Pancreas (tissue), 10 donors: Measurements from ENCODE around the gene CAMK2G. TPM values are rescaled to one million over a fixed set of nuclear protein-coding genes. Genes with fewer than 3 reads are reported as not detected.

Experiments used
- ATAC-seq, 4 donors: fragments of 200-7000 bp; cut with Tn5 transposase; one replicate each; pipeline versions ENCODE4 v1.8.0 to v1.9.1; 2020; ENCODE audit warnings: mild to moderate bottlenecking in 4 of 4, moderate library complexity in 4 of 4
- DNase-seq, 6 donors: peaks; one replicate each; pipeline ENCODE4 v3.0.0-alpha.2; 2020
- FAIRE-seq: peaks from 2 replicates; lab custom pipeline; 2012; peaks lifted over from hg19 to GRCh38; lab: Jason Lieb, UNC
- H3K27ac ChIP-seq, 4 donors: fragments of 200-600 bp; sonication (generic); 1 replicate in 3 of 4; 2 replicates in 1 of 4; pipeline versions ENCODE4 v1.5.0 to v1.8.0; 2020
- H3K27me3 ChIP-seq, 4 donors: fragments of 200-600 bp; one replicate each; pipeline ENCODE4 v1.8.0; 2021
- H3K36me3 ChIP-seq, 3 donors: fragments of 200-600 bp; sonication (generic) in 1 of 3; one replicate each; pipeline versions ENCODE4 v1.5.0 to v1.8.0; 2020 to 2021
- H3K4me1 ChIP-seq, 3 donors: fragments of 200-600 bp; one replicate each; pipeline ENCODE4 v1.8.0; 2021
- H3K4me3 ChIP-seq, 4 donors: fragments of 200-600 bp; sonication (generic) in 2 of 4; one replicate each; pipeline versions ENCODE4 v1.5.0 to v1.8.0; 2020 to 2021
- H3K9me3 ChIP-seq, 4 donors: fragments of 200-600 bp; one replicate each; pipeline ENCODE4 v1.8.0; 2021
- WGBS, 2 donors: extraction: QIAGEN DNeasy Blood & Tissue Kit; methylation state at CpG; one replicate each; pipeline ENCODE4 v1.1.7; 2013; 5-methylcytosine and 5-hydroxymethylcytosine counted together
- intact Hi-C, 3 donors: fragments of 100-400 bp; cut with DNase I; formaldehyde crosslinking; loops; one replicate each; pipeline versions ENCODE4 v1.11.1 to v1.14.2; 2022
- polyA plus RNA-seq, 2 donors: library from polyadenylated mRNA; stranded (reverse); fragments of 200-250 nt; gene quantifications; one replicate each; pipeline ENCODE4 v1.2.3, GENCODE V29; 2013
- total RNA-seq, 6 donors: library from RNA; stranded (reverse); fragmentation: NEBNext Ultra II Directional in 4 of 6; extraction: Animal tissue kit (Norgen Biotek cat#: 25700) in 4 of 6; gene quantifications; one replicate each; pipeline versions ENCODE4 v1.2.1 to v1.2.4, GENCODE V29; 2021 to 2023
- TF ChIP-seq, protein P1 (sequence below), 4 donors: fragments of 200-600 bp; sonication (generic) in 3 of 4; IDR thresholded peaks; one replicate each; pipeline versions ENCODE4 v1.5.0 to v1.8.0; 2021; ENCODE audit warnings: antibody characterized with exemption in 4 of 4
- donor health status: healthy with polysubstance abuse.
- donor health status: DM: no; HTN: no; CAD: no; lungs with moderate emphysema.
- donor health status: DM: no; HTN: no; CAD: no.
- donor health status: control.
- donor health status: control.
- donor health status: Bipolar disorder and iron deficiency.
- donor health status: DM: yes; HTN: yes; CAD: no.
- donor health status: DM: no; HTN: no; CAD: no.
- donor health status: DM: no; HTN: no; CAD: no.
- donor health status: DM: yes; HTN: yes; CAD: no.

Gene CAMK2G
- total and polyA plus RNA-seq, 8 donors: 5.3 to 18.4 (median 8.3) TPM

GRCh38 chr10:73853196-73853595 lies 21.2 kb downstream of the CAMK2G start:
- 91 to 93% methylated on average over 10 of the region's 10 CpGs for WGBS, 2 donors
- Histone ChIP-seq H3K4me3 (no peak overlapping the region), H3K9me3 (no peaks in the 10 kb centered on the region), H3K27me3 (no peaks in the 10 kb centered on the region), H3K4me1 (no peaks in the 10 kb centered on the region), H3K27ac (no peak overlapping the region), H3K36me3 (peaks cover 0 to 7% (median 0%) of the 10 kb centered on the region in 3 donors)
- no peak for DNase-seq
- ATAC-seq: no peak
- intact Hi-C loops: no loop called here
- FAIRE-seq: no peak
- TF ChIP-seq, protein P1, sequence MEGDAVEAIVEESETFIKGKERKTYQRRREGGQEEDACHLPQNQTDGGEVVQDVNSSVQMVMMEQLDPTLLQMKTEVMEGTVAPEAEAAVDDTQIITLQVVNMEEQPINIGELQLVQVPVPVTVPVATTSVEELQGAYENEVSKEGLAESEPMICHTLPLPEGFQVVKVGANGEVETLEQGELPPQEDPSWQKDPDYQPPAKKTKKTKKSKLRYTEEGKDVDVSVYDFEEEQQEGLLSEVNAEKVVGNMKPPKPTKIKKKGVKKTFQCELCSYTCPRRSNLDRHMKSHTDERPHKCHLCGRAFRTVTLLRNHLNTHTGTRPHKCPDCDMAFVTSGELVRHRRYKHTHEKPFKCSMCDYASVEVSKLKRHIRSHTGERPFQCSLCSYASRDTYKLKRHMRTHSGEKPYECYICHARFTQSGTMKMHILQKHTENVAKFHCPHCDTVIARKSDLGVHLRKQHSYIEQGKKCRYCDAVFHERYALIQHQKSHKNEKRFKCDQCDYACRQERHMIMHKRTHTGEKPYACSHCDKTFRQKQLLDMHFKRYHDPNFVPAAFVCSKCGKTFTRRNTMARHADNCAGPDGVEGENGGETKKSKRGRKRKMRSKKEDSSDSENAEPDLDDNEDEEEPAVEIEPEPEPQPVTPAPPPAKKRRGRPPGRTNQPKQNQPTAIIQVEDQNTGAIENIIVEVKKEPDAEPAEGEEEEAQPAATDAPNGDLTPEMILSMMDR (IDR thresholded peaks at IDR 0.05): no peak

DNA sequence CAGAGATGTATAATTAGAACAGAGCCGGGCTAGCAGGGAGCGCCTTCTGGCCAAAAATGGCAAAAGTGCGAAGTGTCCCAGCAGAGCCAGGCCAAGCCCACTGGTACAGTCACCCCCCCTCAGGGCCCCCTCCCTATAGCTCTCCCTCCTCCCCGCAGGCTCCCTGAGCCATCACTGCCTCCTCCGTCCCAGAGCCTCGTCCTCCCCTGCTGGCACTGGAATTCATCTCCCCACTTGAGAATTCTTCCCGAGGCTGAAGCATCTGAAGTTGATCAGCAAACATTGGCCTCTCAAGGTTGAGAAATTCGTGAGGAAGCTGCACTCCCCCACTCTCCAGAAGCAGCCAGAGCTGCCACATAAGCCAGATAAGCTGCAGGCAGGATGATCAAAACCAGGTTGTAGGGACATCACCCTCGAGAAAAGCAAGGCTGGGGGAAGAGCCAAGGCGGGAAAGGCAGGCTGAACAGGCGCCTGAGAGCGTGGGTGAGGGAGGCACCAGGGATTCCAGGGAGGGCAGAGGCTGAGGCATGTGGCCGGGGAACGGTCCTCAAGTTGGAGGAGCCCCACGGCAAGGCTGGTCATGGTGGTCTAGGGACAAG lies 23.4 kb downstream of the CAMK2G start:
- Histone ChIP-seq H3K27me3 (no peaks in the 10 kb centered on the region), H3K9me3 (no peaks in the 10 kb centered on the region), H3K27ac (no peak overlapping the region), H3K36me3 (peaks cover 0 to 7% (median 0%) of the 10 kb centered on the region in 3 donors), H3K4me3 (no peak overlapping the region), H3K4me1 (no peaks in the 10 kb centered on the region)
- intact Hi-C loops: no loop called here
- WGBS, 2 donors: 61 to 68% methylated on average over 15 of the region's 15 CpGs
- FAIRE-seq: no peak
- DNase-seq: no peak
- peak in 1 of 4 donors; percentile 17 for ATAC-seq
- TF ChIP-seq, protein P1 (IDR thresholded peaks at IDR 0.05): no peak

DNA sequence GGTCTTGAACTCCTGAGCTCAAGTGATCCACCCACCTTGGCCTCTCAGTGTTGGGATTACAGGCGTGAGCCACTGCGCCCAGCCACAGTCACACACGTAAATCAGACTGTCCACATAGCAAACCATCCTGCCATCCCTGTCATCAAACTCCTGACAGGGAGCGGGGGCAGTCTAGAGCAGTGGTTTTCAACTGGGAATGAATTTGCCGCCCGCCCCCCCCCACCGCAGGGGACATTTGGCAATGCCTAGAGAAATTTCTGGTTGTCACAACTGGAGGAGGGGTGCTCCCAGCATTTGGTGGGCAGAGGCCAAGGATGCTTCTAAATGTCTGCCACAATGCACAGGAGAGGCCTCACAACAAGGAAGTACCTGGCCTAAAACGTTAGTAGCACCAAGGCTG lies 24.1 kb downstream of the CAMK2G start:
- 85 to 89% methylated on average over 8 of the region's 8 CpGs for WGBS, 2 donors
- H3K27me3 ChIP-seq: no peaks in the 10 kb centered on the region
- no peak overlapping the region for H3K4me3 ChIP-seq
- no peak for FAIRE-seq
- no peaks in the 10 kb centered on the region for H3K9me3 ChIP-seq
- no peak overlapping the region for H3K27ac ChIP-seq
- TF ChIP-seq, protein P1 (IDR thresholded peaks at IDR 0.05): no peak
- H3K4me1 ChIP-seq: no peaks in the 10 kb centered on the region
- H3K36me3 ChIP-seq: peaks cover 0 to 7% (median 0%) of the 10 kb centered on the region in 3 donors
- ATAC-seq: no peak
- intact Hi-C loops: no loop called here
- no peak for DNase-seq

DNA sequence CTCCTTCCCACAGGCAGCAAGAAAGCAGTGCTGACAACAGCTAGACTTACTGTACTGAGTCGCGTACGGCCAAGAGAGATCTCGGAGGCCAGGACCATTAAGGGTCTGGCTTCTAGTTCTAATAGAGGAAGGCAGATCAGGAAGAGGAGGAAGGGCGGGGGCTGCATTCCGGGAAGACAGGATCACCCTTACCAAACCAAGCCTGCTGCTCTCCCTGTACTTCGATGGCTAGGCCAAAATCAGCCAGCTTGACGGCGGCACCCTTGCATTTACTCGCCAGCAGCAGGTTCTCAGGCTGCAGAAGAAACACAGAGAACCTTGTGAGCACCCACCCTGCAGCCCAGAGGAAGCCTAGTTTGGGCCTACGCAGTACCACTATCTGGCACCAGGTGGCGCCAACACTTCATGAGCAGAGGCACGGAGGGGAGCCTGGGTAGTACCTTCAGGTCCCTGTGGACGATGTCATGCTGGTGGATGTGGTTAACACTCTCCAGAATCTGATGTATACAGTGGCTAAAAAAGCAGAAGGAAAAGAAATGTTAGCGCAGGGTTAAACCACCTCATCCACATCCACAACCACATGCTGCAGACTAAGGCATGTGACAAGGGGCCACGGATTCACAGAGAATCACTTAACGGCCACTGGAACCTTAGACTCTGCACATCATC lies 25.4 kb downstream of the CAMK2G start:
- peaks cover 0 to 7% (median 0%) of the 10 kb centered on the region in 3 donors for H3K36me3 ChIP-seq
- no peaks in the 10 kb centered on the region for H3K9me3 ChIP-seq
- TF ChIP-seq, protein P1 (IDR thresholded peaks at IDR 0.05): peak; percentile 97 to 99 (median 98)
- intact Hi-C loops: loop anchor here in 1 of 3 donors (5.0 kb wide), 1 partner anchor 33 kb away; no protein-coding TSS in a partner anchor
- H3K4me3 ChIP-seq: no peak overlapping the region
- ATAC-seq: peak; percentile 90 to 98 (median 96)
- peak; percentile 65 to 96 (median 83) for DNase-seq
- H3K4me1 ChIP-seq: no peaks in the 10 kb centered on the region
- no peaks in the 10 kb centered on the region for H3K27me3 ChIP-seq
- WGBS, 2 donors: 34 to 35% methylated on average over 17 of the region's 17 CpGs
- no peak overlapping the region for H3K27ac ChIP-seq
- no peak for FAIRE-seq

- WGBS, 2 donors: 86 to 92% methylated on average over 7 of the region's 7 CpGs
- Histone ChIP-seq H3K27ac (no peak overlapping the region), H3K9me3 (no peaks in the 10 kb centered on the region), H3K27me3 (no peaks in the 10 kb centered on the region), H3K36me3 (peaks cover 0 to 10% (median 0%) of the 10 kb centered on the region in 3 donors), H3K4me1 (no peaks in the 10 kb centered on the region), H3K4me3 (no peak overlapping the region)
- intact Hi-C loops: loop anchor here in 1 of 3 donors (5.0 kb wide), 1 partner anchor 35 kb away; no protein-coding TSS in a partner anchor
- DNase-seq (no peak), FAIRE-seq (no peak), ATAC-seq (no peak)
- TF ChIP-seq, protein P1 (IDR thresholded peaks at IDR 0.05): no peak
Observed at GRCh38 chr10:73847031-73847430, 27.3 kb downstream of the CAMK2G start.
